Stimulated activated naive CD4-positive, alpha-beta T cell treated with Interleukin-2 at 50 U/mL for 16 hours (primary cell): ENCODE data around the gene SYS1.

Experiments
- DNase-seq: peaks from one replicate; lab custom pipeline; 2025; lab: John Stamatoyannopoulos, UW

The SYS1 gene

GRCh38 chr20:45355209-45356084, 7.5 kb upstream of the SYS1 start:
- DNase-seq, result no peak

- no peak for DNase-seq
These were observed 4.5 kb upstream of the SYS1 start for GRCh38 chr20:45358282-45359068.

GRCh38 chr20:45359069-45359405, 3.9 kb upstream of the SYS1 start:
- DNase-seq, result no peak

GRCh38 chr20:45359406-45360148, 3.4 kb upstream of the SYS1 start:
- no peak for DNase-seq

- DNase-seq, result no peak
These were observed 1.2 kb upstream of the SYS1 start for GRCh38 chr20:45361793-45362192.

GRCh38 chr20:45363611-45364492, 896 bp downstream of the SYS1 start:
- DNase-seq, result no peak

GRCh38 chr20:45365444-45365970, 2.6 kb downstream of the SYS1 start:
- DNase-seq, result no peak

- DNase-seq, result no peak
These were observed 3.2 kb downstream of the SYS1 start for GRCh38 chr20:45366192-45366591.

- no peak for DNase-seq
These were observed 3.7 kb downstream of the SYS1 start for GRCh38 chr20:45366631-45367030.

GRCh38 chr20:45367126-45367525, 4.2 kb downstream of the SYS1 start:
- DNase-seq, result no peak

GRCh38 chr20:45368221-45368980, 5.4 kb downstream of the SYS1 start:
- peak; percentile 25 for DNase-seq

- DNase-seq, result no peak
These were observed 7.7 kb downstream of the SYS1 start for GRCh38 chr20:45370571-45371160.

GRCh38 chr20:45372241-45372640, 9.3 kb downstream of the SYS1 start:
- no peak for DNase-seq

- no peak for DNase-seq
These were observed 9.8 kb downstream of the SYS1 start for GRCh38 chr20:45372646-45373352.

- DNase-seq, result peak; percentile 86
These were observed 10.6 kb downstream of the SYS1 start for GRCh38 chr20:45373353-45374100.

GRCh38 chr20:45374101-45374467, 11.1 kb downstream of the SYS1 start:
- no peak for DNase-seq

GRCh38 chr20:45374966-45375365, 12.0 kb downstream of the SYS1 start:
- no peak for DNase-seq

GRCh38 chr20:45377269-45377668, 14.3 kb downstream of the SYS1 start:
- no peak for DNase-seq

- no peak for DNase-seq
These were observed 15.2 kb downstream of the SYS1 start, which contains the start of gene TP53TG5 for GRCh38 chr20:45378191-45378590. TSS of gene TP53TG5 (minus strand) at chr20:45378325. CDS start at chr20:45378236, 89 bp downstream.
